Uterus (tissue), 2 donors: ENCODE measurements around the gene SH3BP2.

ENCODE experiments used
- POLR2A ChIP-seq, 2 donors: fragments of 450-650 bp; IDR thresholded peaks; one replicate each; pipeline ENCODE4 v1.6.1; 2016; ENCODE audit warnings: antibody characterized with exemption in 2 of 2, mild to moderate bottlenecking in 1 of 2, moderate library complexity in 1 of 2
- TF ChIP-seq, protein P1 (sequence below), 4 experiments: fragments of 200-600 bp in 2 of 4; fragments of 450-650 bp in 2 of 4; sonication (generic) in 2 of 4; IDR thresholded peaks; one replicate each; pipeline ENCODE4 v1.5.1; 2016 to 2019; ENCODE audit warnings: antibody characterized with exemption in 4 of 4, mild to moderate bottlenecking in 2 of 4, moderate library complexity in 1 of 4

DNA sequence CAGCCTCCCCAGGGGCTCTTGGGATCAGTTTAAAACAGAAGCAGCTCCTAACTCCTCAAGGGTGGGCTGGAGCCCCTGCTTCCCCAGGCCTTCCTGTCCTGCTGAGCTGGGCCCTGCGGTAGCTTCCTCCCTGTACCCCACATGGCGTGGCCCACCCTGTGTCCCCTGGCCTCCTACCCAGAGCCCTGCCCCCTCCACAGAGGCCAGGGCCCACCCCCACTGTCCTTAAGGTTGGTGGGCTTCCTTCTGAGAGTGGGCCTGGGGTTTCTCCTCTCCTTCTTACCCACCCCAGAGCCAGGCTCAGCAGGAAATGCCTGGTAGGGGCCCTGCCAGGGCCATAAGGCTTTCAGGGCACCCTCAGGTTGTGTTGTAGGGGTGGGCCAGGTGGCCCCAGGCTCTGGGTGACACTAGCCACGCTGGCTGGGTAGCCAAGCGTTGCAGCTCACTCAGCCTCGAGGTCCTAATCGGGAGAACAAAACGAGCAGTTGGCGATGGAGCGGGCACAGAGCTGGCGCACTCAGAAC lies 11.6 kb downstream of the SH3BP2 start:
- TF ChIP-seq, protein P1, sequence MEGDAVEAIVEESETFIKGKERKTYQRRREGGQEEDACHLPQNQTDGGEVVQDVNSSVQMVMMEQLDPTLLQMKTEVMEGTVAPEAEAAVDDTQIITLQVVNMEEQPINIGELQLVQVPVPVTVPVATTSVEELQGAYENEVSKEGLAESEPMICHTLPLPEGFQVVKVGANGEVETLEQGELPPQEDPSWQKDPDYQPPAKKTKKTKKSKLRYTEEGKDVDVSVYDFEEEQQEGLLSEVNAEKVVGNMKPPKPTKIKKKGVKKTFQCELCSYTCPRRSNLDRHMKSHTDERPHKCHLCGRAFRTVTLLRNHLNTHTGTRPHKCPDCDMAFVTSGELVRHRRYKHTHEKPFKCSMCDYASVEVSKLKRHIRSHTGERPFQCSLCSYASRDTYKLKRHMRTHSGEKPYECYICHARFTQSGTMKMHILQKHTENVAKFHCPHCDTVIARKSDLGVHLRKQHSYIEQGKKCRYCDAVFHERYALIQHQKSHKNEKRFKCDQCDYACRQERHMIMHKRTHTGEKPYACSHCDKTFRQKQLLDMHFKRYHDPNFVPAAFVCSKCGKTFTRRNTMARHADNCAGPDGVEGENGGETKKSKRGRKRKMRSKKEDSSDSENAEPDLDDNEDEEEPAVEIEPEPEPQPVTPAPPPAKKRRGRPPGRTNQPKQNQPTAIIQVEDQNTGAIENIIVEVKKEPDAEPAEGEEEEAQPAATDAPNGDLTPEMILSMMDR (IDR thresholded peaks at IDR 0.05), result no peak
- TF ChIP-seq POLR2A (IDR thresholded peaks at IDR 0.05), result no peak
